ENCODE results near the gene FAXDC2. TPM values are rescaled to one million over a fixed set of nuclear protein-coding genes. Genes with fewer than 3 reads are reported as not detected.

FAXDC2 gene
- total and polyA plus RNA-seq, 4 donors, result 14.0 to 46.8 (median 28.2) TPM

DNA sequence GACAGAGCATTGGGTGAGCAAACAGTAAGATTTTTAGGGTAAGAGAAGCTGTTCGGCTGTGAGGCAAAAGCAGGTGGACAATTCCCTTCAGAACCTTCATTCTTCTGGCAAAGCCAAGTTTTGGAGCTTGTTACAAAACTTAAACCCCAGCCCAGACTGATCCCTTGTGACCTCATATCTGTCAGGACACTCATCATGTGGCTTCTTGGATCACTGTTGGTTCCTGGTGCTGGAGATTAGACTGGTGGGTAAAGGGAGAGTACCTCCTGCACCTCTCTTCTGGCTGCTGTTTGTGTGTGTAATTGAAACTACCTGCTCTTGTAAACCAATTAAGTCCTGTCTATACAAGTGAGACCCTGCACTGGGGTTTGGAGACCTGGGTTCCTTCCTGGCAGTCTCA is 74.2 kb downstream of the FAXDC2 start:
- Histone ChIP-seq H3K4me3 (ENCODE audit: low read length in 2 of 2) (no peak overlapping the region), H3K36me3 (ENCODE audit: control insufficient read depth in 1 of 2, insufficient read depth in 2 of 2, low read length in 1 of 2) (no peaks in the 10 kb centered on the region), H3K27ac (ENCODE audit: low read depth in 1 of 2, low read length in 2 of 2) (no peak overlapping the region), H3K27me3 (ENCODE audit: control insufficient read depth in 1 of 2, insufficient read depth in 2 of 2, low read length in 1 of 2) (no peaks in the 10 kb centered on the region), H3K4me1 (ENCODE audit: control insufficient read depth in 1 of 2, insufficient read depth in 2 of 2, low read length in 2 of 2) (peaks cover 0 to 1% of the 10 kb centered on the region in 2 donors), H3K9me3 (ENCODE audit: control insufficient read depth, low read length) (no peaks in the 10 kb centered on the region)
- 81 to 86% methylated on average over 1 of the region's 1 CpG for WGBS, 2 donors
- DNase-seq, result no peak
- intact Hi-C loops (cut with DNase I), result no loop called here
- no peak for ATAC-seq (ENCODE audit: low FRiP score)

DNA sequence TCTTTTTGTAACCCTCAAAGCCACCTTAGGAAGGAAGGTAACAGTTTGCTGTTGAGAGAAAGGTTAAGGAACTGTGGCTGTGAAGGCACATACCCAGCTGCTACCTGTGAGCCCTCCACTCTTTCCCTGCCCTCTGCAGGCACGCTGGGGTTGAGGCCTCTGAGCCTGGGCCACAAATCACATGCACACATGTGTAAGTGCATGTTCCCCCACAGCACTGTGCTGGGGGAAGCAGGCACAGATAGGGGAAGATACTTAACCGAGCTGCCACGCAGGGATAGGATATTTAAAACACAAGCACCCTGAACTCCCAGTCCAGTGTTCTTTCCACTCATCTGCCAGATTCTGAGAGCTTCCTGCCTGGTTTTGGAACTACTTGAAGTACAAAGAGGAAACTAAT is 77.1 kb downstream of the FAXDC2 start:
- DNase-seq, result no peak
- ATAC-seq (ENCODE audit: low FRiP score), result no peak
- no peak overlapping the region for H3K4me3 ChIP-seq (ENCODE audit: low read length in 2 of 2)
- no peaks in the 10 kb centered on the region for H3K27me3 ChIP-seq (ENCODE audit: control insufficient read depth in 1 of 2, insufficient read depth in 2 of 2, low read length in 1 of 2)
- intact Hi-C loops (cut with DNase I), result no loop called here
- whole genome bisulfite sequencing, 2 donors, result 86% methylated on average over 3 of the region's 3 CpGs
- no peak overlapping the region for H3K27ac ChIP-seq (ENCODE audit: low read depth in 1 of 2, low read length in 2 of 2)
- H3K9me3 ChIP-seq (ENCODE audit: control insufficient read depth, low read length), result no peaks in the 10 kb centered on the region
- no peaks in the 10 kb centered on the region for H3K36me3 ChIP-seq (ENCODE audit: control insufficient read depth in 1 of 2, insufficient read depth in 2 of 2, low read length in 1 of 2)
- H3K4me1 ChIP-seq (ENCODE audit: control insufficient read depth in 1 of 2, insufficient read depth in 2 of 2, low read length in 2 of 2), result peaks cover 1 to 7% of the 10 kb centered on the region in 2 donors

DNA sequence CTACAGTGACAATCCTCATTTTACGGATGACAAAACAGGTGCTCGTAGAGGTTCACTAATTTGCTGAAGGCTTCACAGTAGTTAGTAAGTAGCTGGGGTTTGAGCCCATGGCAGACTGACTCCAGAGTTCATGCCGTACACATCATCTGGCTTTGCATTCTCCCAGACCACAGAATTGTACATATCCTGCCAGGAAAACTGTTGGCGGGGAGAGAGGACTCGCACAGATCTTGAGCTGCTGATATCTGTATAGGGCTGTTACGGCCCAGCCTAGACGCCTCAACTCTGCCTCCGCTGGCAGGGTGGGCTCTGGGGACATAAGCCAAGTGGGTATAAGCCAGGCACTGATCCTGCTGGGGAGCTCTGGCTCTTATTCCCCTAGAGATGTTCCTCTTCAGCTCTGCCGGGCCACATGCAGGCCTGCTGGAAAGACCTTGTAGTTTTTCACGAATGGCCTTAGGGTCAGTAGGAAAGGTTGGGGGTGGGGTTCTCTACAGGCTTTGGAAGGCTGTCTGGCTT is 79.0 kb downstream of the FAXDC2 start:
- Histone ChIP-seq H3K27ac (ENCODE audit: low read depth in 1 of 2, low read length in 2 of 2) (peak overlapping the region in 1 of 2 donors; percentile 39), H3K4me3 (ENCODE audit: low read length in 2 of 2) (no peak overlapping the region), H3K36me3 (ENCODE audit: control insufficient read depth in 1 of 2, insufficient read depth in 2 of 2, low read length in 1 of 2) (no peaks in the 10 kb centered on the region), H3K9me3 (ENCODE audit: control insufficient read depth, low read length) (no peaks in the 10 kb centered on the region), H3K4me1 (ENCODE audit: control insufficient read depth in 1 of 2, insufficient read depth in 2 of 2, low read length in 2 of 2) (peaks cover 1 to 10% of the 10 kb centered on the region in 2 donors), H3K27me3 (ENCODE audit: control insufficient read depth in 1 of 2, insufficient read depth in 2 of 2, low read length in 1 of 2) (no peaks in the 10 kb centered on the region)
- WGBS, 2 donors, result 6 to 8% methylated on average over 10 of the region's 10 CpGs
- ATAC-seq (ENCODE audit: low FRiP score), result peak; percentile 69
- no peak for DNase-seq
- intact Hi-C loops (cut with DNase I), result no loop called here

DNA sequence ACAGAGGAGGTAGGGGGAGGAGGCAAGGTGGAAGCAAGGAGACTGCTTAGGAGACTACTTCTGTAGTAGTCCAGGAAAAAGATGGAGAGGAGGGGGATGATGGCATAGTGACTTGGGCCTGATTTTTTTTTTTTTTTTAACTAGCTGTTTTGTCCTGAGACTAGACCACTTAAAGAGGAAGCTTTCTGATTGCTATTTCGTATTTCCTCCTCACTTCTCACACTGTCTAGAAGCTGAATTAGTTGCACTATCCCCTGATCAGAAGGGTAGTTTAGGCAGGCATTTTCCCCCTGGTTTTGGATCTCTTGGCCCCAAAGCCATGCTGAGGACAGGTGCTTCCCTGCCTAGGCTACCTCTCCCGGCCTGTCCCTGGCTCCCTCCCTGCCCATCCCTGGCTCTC is 80.3 kb downstream of the FAXDC2 start:
- Histone ChIP-seq H3K4me1 (ENCODE audit: control insufficient read depth in 1 of 2, insufficient read depth in 2 of 2, low read length in 2 of 2) (peaks cover 1 to 10% of the 10 kb centered on the region in 2 donors), H3K36me3 (ENCODE audit: control insufficient read depth in 1 of 2, insufficient read depth in 2 of 2, low read length in 1 of 2) (no peaks in the 10 kb centered on the region), H3K27me3 (ENCODE audit: control insufficient read depth in 1 of 2, insufficient read depth in 2 of 2, low read length in 1 of 2) (no peaks in the 10 kb centered on the region), H3K27ac (ENCODE audit: low read depth in 1 of 2, low read length in 2 of 2) (no peak overlapping the region), H3K4me3 (ENCODE audit: low read length in 2 of 2) (no peak overlapping the region), H3K9me3 (ENCODE audit: control insufficient read depth, low read length) (no peaks in the 10 kb centered on the region)
- ATAC-seq (ENCODE audit: low FRiP score) (no peak), DNase-seq (no peak)
- intact Hi-C loops (cut with DNase I), result no loop called here
- 62 to 63% methylated on average over 2 of the region's 2 CpGs for WGBS, 2 donors

Small RNAs within 50 kb of the gene (microRNA-seq; reads per million reads assigned to microRNA genes)
- gene MIR378H, result 0 reads per million in 2 donors

Other genes starting within 250 kb of the FAXDC2 start
- gene LARP1, start 95.2 kb downstream of the FAXDC2 start, total RNA-seq, result 100 to 1,000 TPM; 126 to 142 TPM
- 10 to 100 TPM; 15.4 to 22.8 TPM for gene LARP1, start 95.2 kb downstream of the FAXDC2 start, polyA plus RNA-seq
- gene CNOT8, start 8.0 kb upstream of the FAXDC2 start, total RNA-seq, result 10 to 100 TPM; 43.9 to 47.9 TPM
- gene CNOT8, start 8.0 kb upstream of the FAXDC2 start, polyA plus RNA-seq, result 10 to 100 TPM; 39.7 to 48.6 TPM
- gene GEMIN5, start 87.6 kb upstream of the FAXDC2 start, total RNA-seq, result 10 to 100 TPM; 12.0 to 12.8 TPM
- gene GEMIN5, start 87.6 kb upstream of the FAXDC2 start, polyA plus RNA-seq, result 1 to 10 TPM; 2.0 to 3.0 TPM
- gene MRPL22, start 90.5 kb upstream of the FAXDC2 start, total RNA-seq, result 10 to 100 TPM; 27.8 to 34.8 TPM
- 10 to 100 TPM; 27.9 to 34.9 TPM for gene MRPL22, start 90.5 kb upstream of the FAXDC2 start, polyA plus RNA-seq
- gene KIF4B, start 163.2 kb upstream of the FAXDC2 start, total RNA-seq, result under 1 TPM; 0.06 to 0.09 TPM
- not detected for gene KIF4B, start 163.2 kb upstream of the FAXDC2 start, polyA plus RNA-seq

Measured in aorta (tissue), 5 donors.